Body of pancreas (tissue), 4 donors: ENCODE measurements around the gene NRN1L. TPM values are rescaled to one million over a fixed set of nuclear protein-coding genes. Genes with fewer than 3 reads are reported as not detected.
A peak's percentile ranks its signal among the peaks of the same experiment; 100 is the strongest.

ENCODE experiments used
- ATAC-seq: fragments of 150-250 bp; one replicate; pipeline ENCODE4 v1.9.1; 2016
- DNase-seq, 4 donors: peaks; one replicate each; pipeline ENCODE4 v3.0.0-alpha.2; 2019
- H3K27ac ChIP-seq, 4 donors: fragments of 200-600 bp; sonication (generic); 1 replicate in 3 of 4; 2 replicates in 1 of 4; pipeline versions ENCODE4 v1.5.1 to v1.6.1; 2016 to 2019; ENCODE audit warnings: mild to moderate bottlenecking in 1 of 4, mixed read lengths in 1 of 4, moderate library complexity in 1 of 4
- H3K27me3 ChIP-seq, 2 donors: fragments of 200-600 bp; sonication (generic); one replicate each; pipeline ENCODE4 v1.6.0; 2016; ENCODE audit warnings: mild to moderate bottlenecking in 1 of 2
- H3K36me3 ChIP-seq, 2 donors: fragments of 200-600 bp; sonication (generic); replicated peaks in 1 of 2; 2 replicates each; pipeline ENCODE4 v1.5.1; 2016; ENCODE audit warnings: low read depth in 2 of 2; ENCODE audit not compliant: insufficient read depth in 1 of 2
- H3K4me1 ChIP-seq: fragments of 200-600 bp; sonication (generic); one replicate; pipeline ENCODE4 v1.6.0; 2016
- H3K4me3 ChIP-seq, 2 donors: fragments of 200-600 bp; sonication (generic); 1 replicate in 1 of 2; 2 replicates in 1 of 2; pipeline ENCODE4 v1.5.1; 2016 to 2019
- H3K9me3 ChIP-seq, 3 donors: fragments of 200-600 bp; sonication (generic); 1 replicate in 2 of 3; 2 replicates in 1 of 3; pipeline ENCODE4 v1.5.1; 2016
- CTCF ChIP-seq, 7 experiments: fragments of 450-650 bp in 4 of 7; fragments of 200-600 bp in 3 of 7; sonication (generic) in 3 of 7; IDR thresholded peaks; one replicate each; pipeline ENCODE4 v1.5.1; 2016 to 2019; ENCODE audit warnings: antibody characterized with exemption in 7 of 7
- POLR2A ChIP-seq, 3 donors: fragments of 450-650 bp; IDR thresholded peaks; one replicate each; pipeline ENCODE4 v1.6.1; 2016; ENCODE audit warnings: antibody characterized with exemption in 3 of 3, mild to moderate bottlenecking in 2 of 3
- whole genome bisulfite sequencing, 2 donors: methylation state at CpG; one replicate each; pipeline ENCODE4 v1.1.5; 2017; 5-methylcytosine and 5-hydroxymethylcytosine counted together
- intact Hi-C: fragments of 100-400 bp; cut with DNase I; formaldehyde crosslinking; loops from one replicate; pipeline ENCODE4 v1.15.1; 2023
- total RNA-seq, 2 donors: library from RNA; depleted of rRNA; stranded (reverse); fragments of >200 nt; gene quantifications; one replicate each; pipeline ENCODE4 v1.1.0, GENCODE V29; 2016

NRN1L gene
- total RNA-seq, 2 donors from 2014 or later: not detected

GRCh38 chr16:67842509-67843342 is 42.0 kb upstream of the NRN1L start:
- WGBS, 2 donors: 0 to 5% methylated on average over 8 to 67 of the region's 67 CpGs
- H3K27ac ChIP-seq: peak overlapping the region; percentile 96 to 99 (median 98)
- ATAC-seq (peak; percentile 25), DNase-seq (peak; percentile 60 to 68 (median 60))
- no peaks in the 10 kb centered on the region for H3K27me3 ChIP-seq
- no peaks in the 10 kb centered on the region for H3K36me3 ChIP-seq
- peaks cover 46% of the 10 kb centered on the region for H3K4me1 ChIP-seq
- peak overlapping the region; percentile 25 to 33 for H3K4me3 ChIP-seq
- intact Hi-C loops: no loop called here
- H3K9me3 ChIP-seq: no peaks in the 10 kb centered on the region
- TF ChIP-seq POLR2A (IDR thresholded peaks at IDR 0.05): peak in 2 of 3 donors; percentile 35 to 36
- peak in 4 of 7 experiments; percentile 14 to 34 (median 23) for TF ChIP-seq CTCF (IDR thresholded peaks at IDR 0.05)

- peaks cover 52% of the 10 kb centered on the region for H3K4me1 ChIP-seq
- H3K4me3 ChIP-seq: peak overlapping the region; percentile 25 to 33
- WGBS, 2 donors: 7 to 12% methylated on average over 11 of the region's 11 CpGs
- no peaks in the 10 kb centered on the region for H3K9me3 ChIP-seq
- H3K27ac ChIP-seq: peak overlapping the region; percentile 96 to 99 (median 98)
- no peak for ATAC-seq
- intact Hi-C loops: no loop called here
- TF ChIP-seq POLR2A (IDR thresholded peaks at IDR 0.05) (no peak), CTCF (IDR thresholded peaks at IDR 0.05) (no peak)
- H3K36me3 ChIP-seq: no peaks in the 10 kb centered on the region
- H3K27me3 ChIP-seq: no peaks in the 10 kb centered on the region
- no peak for DNase-seq
Measured at GRCh38 chr16:67843343-67843765, 41.3 kb upstream of the NRN1L start.

GRCh38 chr16:67844497-67844896 is 40.2 kb upstream of the NRN1L start:
- DNase-seq (no peak), ATAC-seq (no peak)
- no peaks in the 10 kb centered on the region for H3K36me3 ChIP-seq
- H3K4me3 ChIP-seq: no peak overlapping the region
- H3K4me1 ChIP-seq: peaks cover 61% of the 10 kb centered on the region
- H3K27ac ChIP-seq: no peak overlapping the region
- no peaks in the 10 kb centered on the region for H3K27me3 ChIP-seq
- TF ChIP-seq CTCF (IDR thresholded peaks at IDR 0.05) (peak in 1 of 7 experiments; percentile 5), POLR2A (IDR thresholded peaks at IDR 0.05) (no peak)
- WGBS, 2 donors: 43 to 62% methylated on average over 1 to 4 of the region's 4 CpGs
- intact Hi-C loops: no loop called here
- no peaks in the 10 kb centered on the region for H3K9me3 ChIP-seq

- H3K27ac ChIP-seq: peak overlapping the region; percentile 75 to 96 (median 90)
- no peak for DNase-seq
- TF ChIP-seq POLR2A (IDR thresholded peaks at IDR 0.05) (no peak), CTCF (IDR thresholded peaks at IDR 0.05) (no peak)
- intact Hi-C loops: no loop called here
- H3K4me1 ChIP-seq: peaks cover 61% of the 10 kb centered on the region
- no peak for ATAC-seq
- 70 to 79% methylated on average over 5 of the region's 5 CpGs for WGBS, 2 donors
- H3K36me3 ChIP-seq: no peaks in the 10 kb centered on the region
- no peaks in the 10 kb centered on the region for H3K27me3 ChIP-seq
- no peak overlapping the region for H3K4me3 ChIP-seq
- H3K9me3 ChIP-seq: no peaks in the 10 kb centered on the region
Measured at GRCh38 chr16:67845291-67846062, 39.2 kb upstream of the NRN1L start.
